Neural progenitor cell (in vitro differentiated cells): ENCODE measurements around the gene NIPAL1.

Experiments used
- EZH2 ChIP-seq: fragments of 200-600 bp; sonication (generic); IDR thresholded peaks from 2 replicates; pipeline ENCODE4 v1.6.1; 2017; ENCODE audit warnings: antibody characterized with exemption, mild to moderate bottlenecking, moderate library complexity
- EZH2phosphoT487 ChIP-seq: fragments of 200-600 bp; sonication (generic); IDR thresholded peaks from 2 replicates; pipeline ENCODE4 v1.6.1; 2017; ENCODE audit warnings: antibody characterized with exemption
- TF ChIP-seq, protein P1 (sequence below): fragments of 200-600 bp; sonication (generic); IDR thresholded peaks from 2 replicates; pipeline ENCODE4 v1.5.1; 2017; ENCODE audit warnings: antibody characterized with exemption, mild to moderate bottlenecking

DNA sequence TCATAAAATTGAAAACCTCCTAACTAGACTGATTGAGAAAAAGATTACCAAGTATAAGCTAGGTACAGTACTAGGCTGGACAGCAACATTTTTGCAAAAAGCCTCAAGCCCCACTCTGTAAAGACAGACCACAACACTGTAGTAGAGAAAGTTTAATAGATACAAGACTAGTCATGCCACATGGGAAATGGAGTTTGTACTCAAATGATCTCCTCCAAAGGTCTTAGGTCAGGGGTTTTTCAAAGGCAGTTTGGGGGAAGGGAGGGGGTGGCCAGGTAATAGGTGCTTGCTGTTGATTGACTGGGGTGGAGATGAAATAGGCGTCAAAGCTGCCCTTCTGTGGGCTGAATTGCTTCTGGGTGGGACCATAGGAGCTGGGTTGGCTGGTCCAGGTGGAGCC is 14.3 kb upstream of the NIPAL1 start:
- TF ChIP-seq, protein P1, sequence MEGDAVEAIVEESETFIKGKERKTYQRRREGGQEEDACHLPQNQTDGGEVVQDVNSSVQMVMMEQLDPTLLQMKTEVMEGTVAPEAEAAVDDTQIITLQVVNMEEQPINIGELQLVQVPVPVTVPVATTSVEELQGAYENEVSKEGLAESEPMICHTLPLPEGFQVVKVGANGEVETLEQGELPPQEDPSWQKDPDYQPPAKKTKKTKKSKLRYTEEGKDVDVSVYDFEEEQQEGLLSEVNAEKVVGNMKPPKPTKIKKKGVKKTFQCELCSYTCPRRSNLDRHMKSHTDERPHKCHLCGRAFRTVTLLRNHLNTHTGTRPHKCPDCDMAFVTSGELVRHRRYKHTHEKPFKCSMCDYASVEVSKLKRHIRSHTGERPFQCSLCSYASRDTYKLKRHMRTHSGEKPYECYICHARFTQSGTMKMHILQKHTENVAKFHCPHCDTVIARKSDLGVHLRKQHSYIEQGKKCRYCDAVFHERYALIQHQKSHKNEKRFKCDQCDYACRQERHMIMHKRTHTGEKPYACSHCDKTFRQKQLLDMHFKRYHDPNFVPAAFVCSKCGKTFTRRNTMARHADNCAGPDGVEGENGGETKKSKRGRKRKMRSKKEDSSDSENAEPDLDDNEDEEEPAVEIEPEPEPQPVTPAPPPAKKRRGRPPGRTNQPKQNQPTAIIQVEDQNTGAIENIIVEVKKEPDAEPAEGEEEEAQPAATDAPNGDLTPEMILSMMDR = no peak
- TF ChIP-seq EZH2 (no peak), EZH2phosphoT487 (no peak)
